ENCODE data around the gene CAMKMT.

- TF ChIP-seq, protein P1, sequence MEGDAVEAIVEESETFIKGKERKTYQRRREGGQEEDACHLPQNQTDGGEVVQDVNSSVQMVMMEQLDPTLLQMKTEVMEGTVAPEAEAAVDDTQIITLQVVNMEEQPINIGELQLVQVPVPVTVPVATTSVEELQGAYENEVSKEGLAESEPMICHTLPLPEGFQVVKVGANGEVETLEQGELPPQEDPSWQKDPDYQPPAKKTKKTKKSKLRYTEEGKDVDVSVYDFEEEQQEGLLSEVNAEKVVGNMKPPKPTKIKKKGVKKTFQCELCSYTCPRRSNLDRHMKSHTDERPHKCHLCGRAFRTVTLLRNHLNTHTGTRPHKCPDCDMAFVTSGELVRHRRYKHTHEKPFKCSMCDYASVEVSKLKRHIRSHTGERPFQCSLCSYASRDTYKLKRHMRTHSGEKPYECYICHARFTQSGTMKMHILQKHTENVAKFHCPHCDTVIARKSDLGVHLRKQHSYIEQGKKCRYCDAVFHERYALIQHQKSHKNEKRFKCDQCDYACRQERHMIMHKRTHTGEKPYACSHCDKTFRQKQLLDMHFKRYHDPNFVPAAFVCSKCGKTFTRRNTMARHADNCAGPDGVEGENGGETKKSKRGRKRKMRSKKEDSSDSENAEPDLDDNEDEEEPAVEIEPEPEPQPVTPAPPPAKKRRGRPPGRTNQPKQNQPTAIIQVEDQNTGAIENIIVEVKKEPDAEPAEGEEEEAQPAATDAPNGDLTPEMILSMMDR (IDR thresholded peaks at IDR 0.05), result no peak
- no peak for TF ChIP-seq EP300 (IDR thresholded peaks at IDR 0.05)
These were observed 72.1 kb downstream of the CAMKMT start for GRCh38 chr2:44433895-44434294.
